Mucosa of descending colon (tissue), 3 donors: Measurements from ENCODE around the gene DEAF1. TPM values are rescaled to one million over a fixed set of nuclear protein-coding genes. Genes with fewer than 3 reads are reported as not detected.

Source experiments
- ATAC-seq: fragments of 200-7000 bp; cut with Tn5 transposase; one replicate; pipeline ENCODE4 v1.9.1; 2020; ENCODE audit warnings: mild to moderate bottlenecking, moderate library complexity
- DNase-seq, 3 donors: peaks; one replicate each; pipeline ENCODE4 v3.0.0-alpha.2; 2020
- H3K36me3 ChIP-seq: fragments of 200-600 bp; one replicate; pipeline ENCODE4 v1.8.0; 2021; ENCODE audit warnings: low read depth, mild to moderate bottlenecking
- H3K4me1 ChIP-seq: fragments of 200-600 bp; one replicate; pipeline ENCODE4 v1.8.0; 2021; ENCODE audit warnings: low read depth, mild to moderate bottlenecking
- H3K4me3 ChIP-seq: fragments of 200-600 bp; one replicate; pipeline ENCODE4 v1.8.0; 2021; ENCODE audit warnings: mild to moderate bottlenecking
- H3K9me3 ChIP-seq: fragments of 200-600 bp; one replicate; pipeline ENCODE4 v1.8.0; 2021; ENCODE audit warnings: mild to moderate bottlenecking
- intact Hi-C, 2 donors: fragments of 100-400 bp; cut with DNase I in 1 of 2; cut with micrococcal nuclease in 1 of 2; formaldehyde crosslinking; loops; one replicate each; pipeline versions ENCODE4 v1.11.0 to v1.11.1; 2022; cut with DNase I, micrococcal nuclease
- total RNA-seq, 3 donors: library from RNA; stranded (reverse); fragmentation: NEBNext Ultra II Directional in 2 of 3; extraction: Animal tissue kit (Norgen Biotek cat#: 25700) in 2 of 3; gene quantifications; one replicate each; pipeline versions ENCODE4 v1.2.1 to v1.2.4, GENCODE V29; 2021 to 2023
- TF ChIP-seq, protein P1 (sequence below): fragments of 200-600 bp; IDR thresholded peaks from one replicate; pipeline ENCODE4 v1.8.0; 2022; ENCODE audit warnings: antibody characterized with exemption, mild to moderate bottlenecking
- donor health status: DM: no; HTN: no; CAD: no; lungs with moderate emphysema.
- donor health status: DM: no; HTN: no; CAD: no.
- donor health status: DM: no; HTN: yes; CAD: no.

Gene DEAF1
- total RNA-seq, 3 donors from 2014 or later: 25.1 to 35.7 (median 25.9) TPM

DNA sequence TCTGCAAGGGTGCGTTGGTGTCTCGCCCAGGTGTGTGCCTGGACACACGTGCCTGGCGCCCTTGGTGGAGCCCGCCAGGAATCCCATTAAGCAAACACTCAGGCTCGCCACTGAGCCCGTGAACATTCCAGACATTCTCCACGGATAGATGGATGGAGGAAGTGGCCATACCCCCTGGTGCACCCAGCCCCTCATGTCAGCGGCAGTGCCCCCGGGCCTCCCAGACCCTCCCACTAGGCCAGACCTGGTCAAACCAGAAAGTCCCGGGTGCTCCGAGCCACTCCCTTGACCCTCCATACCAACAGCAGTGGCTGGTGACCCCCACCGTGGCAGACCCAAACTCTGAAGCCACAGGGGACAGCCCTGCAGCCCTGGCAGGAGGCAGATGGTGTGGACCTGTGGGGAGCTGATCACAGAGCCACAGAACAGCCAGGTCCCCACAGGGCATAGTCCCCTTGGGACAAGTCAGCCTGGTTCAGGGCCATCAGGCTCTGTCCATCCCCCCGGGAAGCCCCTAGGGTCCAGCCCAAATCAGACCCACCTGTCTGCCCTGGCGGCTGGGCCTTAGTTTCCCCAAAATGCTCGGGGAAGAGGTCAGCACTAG lies 12.9 kb upstream of the DEAF1 start:
- ATAC-seq (no peak), DNase-seq (peak in 2 of 3 donors; percentile 17 to 40)
- TF ChIP-seq, protein P1, sequence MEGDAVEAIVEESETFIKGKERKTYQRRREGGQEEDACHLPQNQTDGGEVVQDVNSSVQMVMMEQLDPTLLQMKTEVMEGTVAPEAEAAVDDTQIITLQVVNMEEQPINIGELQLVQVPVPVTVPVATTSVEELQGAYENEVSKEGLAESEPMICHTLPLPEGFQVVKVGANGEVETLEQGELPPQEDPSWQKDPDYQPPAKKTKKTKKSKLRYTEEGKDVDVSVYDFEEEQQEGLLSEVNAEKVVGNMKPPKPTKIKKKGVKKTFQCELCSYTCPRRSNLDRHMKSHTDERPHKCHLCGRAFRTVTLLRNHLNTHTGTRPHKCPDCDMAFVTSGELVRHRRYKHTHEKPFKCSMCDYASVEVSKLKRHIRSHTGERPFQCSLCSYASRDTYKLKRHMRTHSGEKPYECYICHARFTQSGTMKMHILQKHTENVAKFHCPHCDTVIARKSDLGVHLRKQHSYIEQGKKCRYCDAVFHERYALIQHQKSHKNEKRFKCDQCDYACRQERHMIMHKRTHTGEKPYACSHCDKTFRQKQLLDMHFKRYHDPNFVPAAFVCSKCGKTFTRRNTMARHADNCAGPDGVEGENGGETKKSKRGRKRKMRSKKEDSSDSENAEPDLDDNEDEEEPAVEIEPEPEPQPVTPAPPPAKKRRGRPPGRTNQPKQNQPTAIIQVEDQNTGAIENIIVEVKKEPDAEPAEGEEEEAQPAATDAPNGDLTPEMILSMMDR: no peak
- intact Hi-C loops: no loop called here
- peaks cover 57% of the 10 kb centered on the region for H3K4me1 ChIP-seq
- H3K9me3 ChIP-seq: no peaks in the 10 kb centered on the region
- no peaks in the 10 kb centered on the region for H3K36me3 ChIP-seq
- H3K4me3 ChIP-seq: no peak overlapping the region

DNA sequence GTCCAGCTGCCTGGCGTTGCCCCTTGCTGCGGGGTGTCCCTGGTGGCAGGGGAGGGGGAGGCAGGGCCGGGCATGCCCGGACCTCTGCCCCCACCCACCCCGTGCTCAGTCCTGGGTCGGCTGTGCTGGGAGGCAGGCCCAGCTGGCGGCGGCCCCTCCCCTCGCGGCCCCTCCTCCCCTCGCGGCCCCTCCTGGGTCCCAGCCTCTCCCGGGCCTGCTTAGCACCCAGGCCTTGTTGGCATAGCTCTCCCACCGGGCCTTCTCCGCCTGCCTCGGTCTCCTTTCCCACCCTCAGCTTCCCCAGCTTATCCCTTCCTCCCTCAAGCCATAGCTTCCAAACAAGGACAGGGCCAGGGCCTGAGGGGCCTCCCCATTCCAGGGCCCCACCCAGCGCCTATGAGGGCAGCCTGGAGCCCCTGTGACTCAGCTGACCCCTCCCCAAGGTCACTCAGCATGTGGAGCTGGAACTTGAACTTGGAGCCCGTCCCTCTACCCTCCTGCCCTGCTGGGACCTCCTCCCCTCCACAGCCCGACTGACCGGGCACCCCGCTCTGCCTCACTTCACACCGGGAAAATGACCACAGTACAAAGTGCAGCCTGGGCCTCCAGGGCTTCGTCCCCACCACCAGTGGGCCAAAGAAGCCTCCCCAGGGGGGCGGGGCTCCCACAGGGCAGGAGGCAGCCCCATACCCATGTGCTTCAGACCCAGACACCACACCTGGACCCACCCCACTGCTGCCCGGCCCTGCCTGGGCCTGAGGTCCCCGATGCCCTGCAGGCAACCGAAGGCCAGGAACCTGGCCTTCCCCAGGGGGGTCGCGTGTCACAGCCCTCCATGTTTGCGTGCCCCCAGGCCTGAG lies 12.2 kb upstream of the DEAF1 start:
- H3K4me3 ChIP-seq: peak overlapping the region; percentile 47
- no peaks in the 10 kb centered on the region for H3K9me3 ChIP-seq
- no peaks in the 10 kb centered on the region for H3K36me3 ChIP-seq
- TF ChIP-seq, protein P1: no peak
- H3K4me1 ChIP-seq: peaks cover 60% of the 10 kb centered on the region
- ATAC-seq (peak; percentile 13), DNase-seq (peak; percentile 59 to 79 (median 71))
- intact Hi-C loops: no loop called here

DNA sequence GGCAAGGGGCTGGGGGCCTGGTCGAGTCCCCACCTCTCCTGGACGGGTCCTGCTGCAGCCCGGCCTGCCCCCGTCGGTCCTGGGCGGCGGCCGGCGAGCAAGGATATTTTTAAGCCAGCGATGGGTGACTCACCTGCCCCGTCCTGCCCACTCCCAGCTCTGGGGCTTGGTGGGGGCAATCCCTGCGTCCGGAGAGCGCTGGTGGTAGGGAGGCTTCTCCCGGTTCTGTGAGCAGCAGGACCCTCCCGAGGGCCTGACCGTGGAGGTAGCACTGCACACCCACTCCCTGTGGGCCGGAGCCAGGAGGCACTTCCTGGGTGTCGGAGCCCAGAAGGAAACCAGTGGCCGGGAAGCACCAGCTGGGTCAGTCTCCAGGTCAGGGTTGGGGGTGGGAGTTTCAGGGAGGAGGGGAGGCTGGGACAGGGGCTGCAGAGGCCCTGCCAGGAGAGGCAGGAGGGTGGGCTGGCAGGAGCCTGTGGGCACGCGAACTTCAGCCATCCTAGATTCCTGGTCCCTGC lies 11.5 kb upstream of the DEAF1 start:
- intact Hi-C loops: no loop called here
- DNase-seq (peak in 2 of 3 donors; percentile 70 to 72), ATAC-seq (peak; percentile 33)
- Histone ChIP-seq H3K9me3 (no peaks in the 10 kb centered on the region), H3K4me1 (peaks cover 60% of the 10 kb centered on the region), H3K4me3 (peak overlapping the region; percentile 47), H3K36me3 (no peaks in the 10 kb centered on the region)
- TF ChIP-seq, protein P1: no peak

DNA sequence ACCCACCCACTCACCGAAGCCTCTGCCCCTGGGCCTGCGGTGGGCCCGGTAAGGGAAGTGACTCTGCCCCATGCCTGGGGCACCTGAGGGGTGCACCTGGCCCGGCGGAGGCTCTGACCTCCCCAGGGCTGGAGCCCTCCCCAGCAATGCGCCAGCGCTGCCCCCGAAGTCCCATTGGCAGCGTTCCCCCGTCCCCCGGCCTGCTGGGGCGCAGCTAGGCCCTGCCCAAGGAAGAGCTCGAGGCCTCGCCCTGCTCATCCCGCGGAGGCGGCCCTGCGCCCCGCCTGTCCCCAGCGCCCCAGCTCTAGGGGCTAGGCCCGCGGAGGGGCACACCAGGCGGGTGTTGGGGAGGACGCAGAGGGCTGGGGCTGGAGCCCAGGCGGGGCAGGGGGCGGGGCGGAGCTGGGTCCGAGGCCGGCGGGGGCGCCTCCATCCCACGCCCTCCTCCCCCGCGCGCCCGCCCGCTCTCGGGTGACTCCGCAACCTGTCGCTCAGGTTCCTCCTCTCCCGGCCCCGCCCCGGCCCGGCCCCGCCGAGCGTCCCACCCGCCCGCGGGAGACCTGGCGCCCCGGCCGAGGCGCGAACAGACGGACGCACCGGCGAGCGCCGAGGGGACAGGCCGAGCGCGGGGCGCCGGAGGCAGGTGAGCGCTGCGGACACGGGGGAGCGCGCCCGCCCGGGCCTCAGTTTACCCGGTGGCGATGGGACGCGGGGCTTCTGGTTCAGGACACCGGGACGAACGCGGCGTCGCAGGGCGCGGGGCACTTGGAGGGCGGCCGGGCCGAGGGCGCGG lies 10.8 kb upstream of the DEAF1 start, which contains the start of gene EPS8L2:
EPS8L2 (plus strand) TSS at position 586 of the 793 bp plus-strand sequence. CDS start 3,177 bp downstream, outside the sequence.
- no peaks in the 10 kb centered on the region for H3K36me3 ChIP-seq
- H3K9me3 ChIP-seq: no peaks in the 10 kb centered on the region
- TF ChIP-seq, protein P1: no peak
- ATAC-seq (peak; percentile 68), DNase-seq (peak; percentile 87 to 91 (median 89))
- intact Hi-C loops: no loop called here
- peaks cover 60% of the 10 kb centered on the region for H3K4me1 ChIP-seq
- peak within 1 kb of the TSS; percentile 47 for H3K4me3 ChIP-seq
